KOPT-K1 (cell line): Measurements from ENCODE around the gene ABCA13.

Source experiments
- H3K27ac ChIP-seq: fragments of 200-600 bp; sonication (generic); 2 replicates; pipeline ENCODE4 v1.5.1; 2016; ENCODE audit warnings: antibody characterized with exemption, mild to moderate bottlenecking, low read depth, low read length; ENCODE audit not compliant: poor library complexity, severe bottlenecking
- H3K36me3 ChIP-seq: fragments of 200-600 bp; sonication (generic); 2 replicates; pipeline ENCODE4 v1.5.1; 2017; ENCODE audit warnings: antibody characterized with exemption, mild to moderate bottlenecking, low read length, moderate library complexity; ENCODE audit not compliant: insufficient read depth
- H3K9me3 ChIP-seq: fragments of 200-600 bp; sonication (generic); 2 replicates; pipeline ENCODE4 v1.5.1; 2017; ENCODE audit warnings: antibody characterized with exemption, low read length, mild to moderate bottlenecking; ENCODE audit not compliant: insufficient read depth, poor library complexity, severe bottlenecking

The ABCA13 gene

GRCh38 chr7:48161407-48162125 lies 9.7 kb upstream of the ABCA13 start:
- Histone ChIP-seq H3K36me3 (no peaks in the 10 kb centered on the region), H3K27ac (no peak overlapping the region), H3K9me3 (no peaks in the 10 kb centered on the region)

GRCh38 chr7:48165157-48165556 lies 6.1 kb upstream of the ABCA13 start:
- Histone ChIP-seq H3K9me3 (no peaks in the 10 kb centered on the region), H3K36me3 (no peaks in the 10 kb centered on the region), H3K27ac (no peak overlapping the region)

GRCh38 chr7:48168159-48168558 lies 3.1 kb upstream of the ABCA13 start:
- no peaks in the 10 kb centered on the region for H3K9me3 ChIP-seq
- no peak overlapping the region for H3K27ac ChIP-seq
- H3K36me3 ChIP-seq: no peaks in the 10 kb centered on the region

- Histone ChIP-seq H3K27ac (no peak overlapping the region), H3K9me3 (no peaks in the 10 kb centered on the region), H3K36me3 (no peaks in the 10 kb centered on the region)
These were observed 752 bp upstream of the ABCA13 start for GRCh38 chr7:48170506-48170905.

- Histone ChIP-seq H3K9me3 (no peaks in the 10 kb centered on the region), H3K36me3 (no peaks in the 10 kb centered on the region), H3K27ac (no peak overlapping the region)
These were observed 2.1 kb downstream of the ABCA13 start for GRCh38 chr7:48173313-48173712.

- Histone ChIP-seq H3K27ac (no peak overlapping the region), H3K9me3 (no peaks in the 10 kb centered on the region), H3K36me3 (no peaks in the 10 kb centered on the region)
These were observed 2.6 kb downstream of the ABCA13 start for GRCh38 chr7:48173756-48174382.

GRCh38 chr7:48175019-48175418 lies 3.8 kb downstream of the ABCA13 start:
- no peak overlapping the region for H3K27ac ChIP-seq
- H3K36me3 ChIP-seq: no peaks in the 10 kb centered on the region
- no peaks in the 10 kb centered on the region for H3K9me3 ChIP-seq

- H3K27ac ChIP-seq: no peak overlapping the region
- no peaks in the 10 kb centered on the region for H3K36me3 ChIP-seq
- H3K9me3 ChIP-seq: no peaks in the 10 kb centered on the region
These were observed 5.2 kb downstream of the ABCA13 start for GRCh38 chr7:48176356-48176893.

GRCh38 chr7:48177271-48177670 lies 6.0 kb downstream of the ABCA13 start:
- Histone ChIP-seq H3K9me3 (no peaks in the 10 kb centered on the region), H3K36me3 (no peaks in the 10 kb centered on the region), H3K27ac (no peak overlapping the region)

GRCh38 chr7:48179496-48180030 lies 8.3 kb downstream of the ABCA13 start:
- H3K27ac ChIP-seq: no peak overlapping the region
- no peaks in the 10 kb centered on the region for H3K36me3 ChIP-seq
- H3K9me3 ChIP-seq: no peaks in the 10 kb centered on the region

GRCh38 chr7:48180981-48181380 lies 9.7 kb downstream of the ABCA13 start:
- H3K9me3 ChIP-seq: no peaks in the 10 kb centered on the region
- no peaks in the 10 kb centered on the region for H3K36me3 ChIP-seq
- no peak overlapping the region for H3K27ac ChIP-seq

GRCh38 chr7:48182718-48183369 lies 11.6 kb downstream of the ABCA13 start:
- no peaks in the 10 kb centered on the region for H3K36me3 ChIP-seq
- no peaks in the 10 kb centered on the region for H3K9me3 ChIP-seq
- H3K27ac ChIP-seq: no peak overlapping the region

GRCh38 chr7:48183370-48183743 lies 12.1 kb downstream of the ABCA13 start:
- no peaks in the 10 kb centered on the region for H3K9me3 ChIP-seq
- H3K27ac ChIP-seq: no peak overlapping the region
- H3K36me3 ChIP-seq: no peaks in the 10 kb centered on the region

- Histone ChIP-seq H3K27ac (no peak overlapping the region), H3K9me3 (no peaks in the 10 kb centered on the region), H3K36me3 (no peaks in the 10 kb centered on the region)
These were observed 12.7 kb downstream of the ABCA13 start for GRCh38 chr7:48183965-48184364.

- Histone ChIP-seq H3K9me3 (no peaks in the 10 kb centered on the region), H3K27ac (no peak overlapping the region), H3K36me3 (no peaks in the 10 kb centered on the region)
These were observed 17.7 kb downstream of the ABCA13 start for GRCh38 chr7:48188776-48189520.
